ENCODE results near the gene HOXD3. TPM values are rescaled to one million over a fixed set of nuclear protein-coding genes. Genes with fewer than 3 reads are reported as not detected.

HOXD3 gene
- total and polyA plus RNA-seq, 12 donors: 2.0 to 41.3 (median 10.6) TPM

DNA sequence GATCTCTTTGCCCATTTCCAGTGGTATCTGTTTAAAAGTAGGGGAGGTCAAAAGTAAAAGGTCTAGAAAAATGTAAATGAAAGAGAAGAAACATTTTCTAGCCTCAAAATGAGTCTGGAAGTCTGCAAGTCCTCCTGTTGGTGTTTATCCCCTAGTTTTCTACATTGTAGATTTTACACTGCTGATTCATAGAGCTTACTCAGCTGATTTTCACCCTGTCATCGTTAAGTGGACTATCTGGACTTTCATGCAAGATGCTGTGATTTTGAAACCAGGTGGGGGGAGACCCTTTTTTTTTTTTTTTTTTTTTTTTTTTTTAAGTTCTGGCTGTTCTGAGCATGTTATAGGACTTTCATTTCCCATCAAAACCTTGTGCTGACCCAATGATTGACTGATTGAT lies 10.3 kb downstream of the HOXD3 start:
- 59 to 95% (median 76%) methylated on average over 1 of the region's 1 CpG for WGBS, 4 donors
- Histone ChIP-seq H3K4me3 (no peak overlapping the region), H3K9me3 (replicated peaks in 1 of 3) (no peaks in the 10 kb centered on the region), H3K27ac (no peak overlapping the region), H3K36me3 (replicated peaks in 1 of 2) (no peaks in the 10 kb centered on the region), H3K27me3 (peaks cover 4% of the 10 kb centered on the region), H3K4me1 (replicated peaks in 1 of 2) (no peaks in the 10 kb centered on the region)
- intact Hi-C loops (cut with DNase I): no loop called here
- no peak for DNase-seq
- TF ChIP-seq POLR2A (IDR thresholded peaks at IDR 0.05): no peak
- TF ChIP-seq, protein P1, sequence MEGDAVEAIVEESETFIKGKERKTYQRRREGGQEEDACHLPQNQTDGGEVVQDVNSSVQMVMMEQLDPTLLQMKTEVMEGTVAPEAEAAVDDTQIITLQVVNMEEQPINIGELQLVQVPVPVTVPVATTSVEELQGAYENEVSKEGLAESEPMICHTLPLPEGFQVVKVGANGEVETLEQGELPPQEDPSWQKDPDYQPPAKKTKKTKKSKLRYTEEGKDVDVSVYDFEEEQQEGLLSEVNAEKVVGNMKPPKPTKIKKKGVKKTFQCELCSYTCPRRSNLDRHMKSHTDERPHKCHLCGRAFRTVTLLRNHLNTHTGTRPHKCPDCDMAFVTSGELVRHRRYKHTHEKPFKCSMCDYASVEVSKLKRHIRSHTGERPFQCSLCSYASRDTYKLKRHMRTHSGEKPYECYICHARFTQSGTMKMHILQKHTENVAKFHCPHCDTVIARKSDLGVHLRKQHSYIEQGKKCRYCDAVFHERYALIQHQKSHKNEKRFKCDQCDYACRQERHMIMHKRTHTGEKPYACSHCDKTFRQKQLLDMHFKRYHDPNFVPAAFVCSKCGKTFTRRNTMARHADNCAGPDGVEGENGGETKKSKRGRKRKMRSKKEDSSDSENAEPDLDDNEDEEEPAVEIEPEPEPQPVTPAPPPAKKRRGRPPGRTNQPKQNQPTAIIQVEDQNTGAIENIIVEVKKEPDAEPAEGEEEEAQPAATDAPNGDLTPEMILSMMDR (IDR thresholded peaks at IDR 0.05): no peak

DNA sequence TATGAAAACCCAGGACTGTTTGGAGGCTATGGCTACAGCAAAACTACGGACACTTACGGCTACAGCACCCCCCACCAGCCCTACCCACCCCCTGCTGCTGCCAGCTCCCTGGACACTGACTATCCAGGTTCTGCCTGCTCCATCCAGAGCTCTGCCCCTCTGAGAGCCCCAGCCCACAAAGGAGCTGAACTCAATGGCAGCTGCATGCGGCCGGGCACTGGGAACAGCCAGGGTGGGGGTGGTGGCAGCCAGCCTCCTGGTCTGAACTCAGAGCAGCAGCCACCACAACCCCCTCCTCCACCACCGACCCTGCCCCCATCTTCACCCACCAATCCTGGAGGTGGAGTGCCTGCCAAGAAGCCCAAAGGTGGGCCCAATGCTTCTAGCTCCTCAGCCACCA lies 12.1 kb downstream of the HOXD3 start:
- 60 to 91% (median 89%) methylated on average over 2 to 5 of the region's 5 CpGs for WGBS, 4 donors
- no peak overlapping the region for H3K4me3 ChIP-seq
- H3K27ac ChIP-seq: no peak overlapping the region
- no peak for DNase-seq
- intact Hi-C loops (cut with DNase I): no loop called here
- peaks cover 5% of the 10 kb centered on the region for H3K27me3 ChIP-seq
- no peak for TF ChIP-seq POLR2A (IDR thresholded peaks at IDR 0.05)
- TF ChIP-seq, protein P1 (IDR thresholded peaks at IDR 0.05): no peak
- no peaks in the 10 kb centered on the region for H3K9me3 ChIP-seq (replicated peaks in 1 of 3)
- no peaks in the 10 kb centered on the region for H3K36me3 ChIP-seq (replicated peaks in 1 of 2)
- H3K4me1 ChIP-seq (replicated peaks in 1 of 2): peaks cover 0 to 3% of the 10 kb centered on the region in 2 donors

DNA sequence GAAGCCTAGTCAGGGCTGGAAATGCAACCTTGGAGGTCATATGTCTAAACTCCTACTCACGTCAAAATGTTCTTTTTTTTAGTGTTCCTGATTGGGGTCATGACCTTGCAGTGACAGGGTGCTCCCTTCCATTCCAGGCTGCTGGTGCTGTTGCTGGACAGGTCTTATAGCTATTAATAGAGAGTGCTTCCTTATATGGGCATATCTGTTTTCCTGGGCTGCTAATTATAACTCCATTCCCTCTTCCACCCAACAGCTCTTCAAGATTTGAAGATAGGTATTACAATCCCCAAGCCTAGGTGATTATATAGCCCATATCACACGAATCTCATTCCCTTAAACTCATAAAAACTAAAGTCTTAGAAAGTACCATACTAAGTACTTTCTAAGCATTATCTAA lies 12.6 kb downstream of the HOXD3 start:
- 52 to 76% (median 66%) methylated on average over 2 of the region's 2 CpGs for WGBS, 4 donors
- no peaks in the 10 kb centered on the region for H3K36me3 ChIP-seq (replicated peaks in 1 of 2)
- H3K4me3 ChIP-seq: no peak overlapping the region
- intact Hi-C loops (cut with DNase I): no loop called here
- H3K27me3 ChIP-seq: peaks cover 5% of the 10 kb centered on the region
- no peak overlapping the region for H3K27ac ChIP-seq
- TF ChIP-seq, protein P1 (IDR thresholded peaks at IDR 0.05): no peak
- no peak for TF ChIP-seq POLR2A (IDR thresholded peaks at IDR 0.05)
- no peak for DNase-seq
- peaks cover 0 to 9% of the 10 kb centered on the region in 2 donors for H3K4me1 ChIP-seq (replicated peaks in 1 of 2)
- no peaks in the 10 kb centered on the region for H3K9me3 ChIP-seq (replicated peaks in 1 of 3)

DNA sequence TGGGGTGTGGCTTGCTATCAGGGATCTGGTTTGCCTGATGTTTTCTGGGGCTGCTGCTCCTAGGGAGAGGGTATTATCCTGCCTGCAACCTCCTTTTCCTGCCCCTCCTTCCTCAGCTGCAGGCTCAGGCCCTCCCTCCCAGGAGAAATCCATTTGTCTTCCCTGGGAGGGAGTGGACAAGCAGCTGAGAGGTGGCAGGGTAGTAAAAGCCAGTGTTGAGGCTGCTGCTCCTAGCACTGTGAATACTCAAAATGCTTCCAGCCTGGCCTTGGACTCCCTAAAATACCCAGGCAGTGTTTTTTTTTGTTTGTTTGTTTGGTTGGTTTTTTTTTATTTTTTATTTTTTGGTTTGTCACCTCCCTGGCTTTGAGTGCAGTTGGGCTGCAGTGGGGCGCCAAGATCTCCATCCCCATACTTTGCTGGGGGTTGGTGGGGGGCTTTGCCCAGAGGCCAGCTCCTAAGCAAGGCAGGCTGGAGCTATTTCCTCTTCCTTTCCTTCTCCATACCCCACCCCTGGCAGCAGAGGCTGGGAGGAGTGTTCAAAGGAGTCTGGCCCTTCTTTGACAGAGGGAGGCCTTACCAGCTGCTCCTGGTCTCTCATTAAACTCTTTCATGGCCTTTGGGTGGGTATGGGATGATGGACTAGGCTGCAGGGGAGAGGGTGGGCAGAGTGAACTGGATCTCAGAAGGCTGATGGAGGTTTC lies 13.6 kb downstream of the HOXD3 start:
- H3K9me3 ChIP-seq (replicated peaks in 1 of 3): no peaks in the 10 kb centered on the region
- peak overlapping the region in 1 of 5 donors; percentile 17 for H3K27ac ChIP-seq
- peaks cover 9% of the 10 kb centered on the region for H3K27me3 ChIP-seq
- no peaks in the 10 kb centered on the region for H3K36me3 ChIP-seq (replicated peaks in 1 of 2)
- TF ChIP-seq, protein P1 (IDR thresholded peaks at IDR 0.05): no peak
- no peak for TF ChIP-seq POLR2A (IDR thresholded peaks at IDR 0.05)
- H3K4me3 ChIP-seq: no peak overlapping the region
- intact Hi-C loops (cut with DNase I): no loop called here
- DNase-seq: no peak
- H3K4me1 ChIP-seq (replicated peaks in 1 of 2): peaks cover 0 to 9% of the 10 kb centered on the region in 2 donors
- 91 to 95% (median 93%) methylated on average over 1 of the region's 1 CpG for WGBS, 4 donors
